Measurements from ENCODE around the gene DTX1.
A peak's percentile ranks its signal among the peaks of the same experiment; 100 is the strongest.

DTX1 gene

GRCh38 chr12:113067987-113068935 lies 11.7 kb downstream of the DTX1 start:
- DNase-seq (ENCODE audit: low read depth, low spot score) = no peak

GRCh38 chr12:113069149-113069548 lies 12.6 kb downstream of the DTX1 start:
- no peak overlapping the region for H3K4me3 ChIP-seq (ENCODE audit: low read length)
- DNase-seq (ENCODE audit: low read depth, low spot score) = no peak

More at GRCh38 chr12:113067987-113068935, 11.7 kb downstream of the DTX1 start:
- H3K4me3 ChIP-seq (ENCODE audit: low read length) = no peak overlapping the region

GRCh38 chr12:113069751-113070116 lies 13.2 kb downstream of the DTX1 start:
- H3K4me3 ChIP-seq (ENCODE audit: low read length) = no peak overlapping the region
- no peak for DNase-seq (ENCODE audit: low read depth, low spot score)

GRCh38 chr12:113070117-113070906 lies 13.8 kb downstream of the DTX1 start:
- DNase-seq (ENCODE audit: low read depth, low spot score) = no peak
- no peak overlapping the region for H3K4me3 ChIP-seq (ENCODE audit: low read length)

GRCh38 chr12:113071135-113072112 lies 14.9 kb downstream of the DTX1 start:
- DNase-seq (ENCODE audit: low read depth, low spot score) = no peak
- no peak overlapping the region for H3K4me3 ChIP-seq (ENCODE audit: low read length)

- no peak for DNase-seq (ENCODE audit: low read depth, low spot score)
- H3K4me3 ChIP-seq (ENCODE audit: low read length) = no peak overlapping the region
Measured at GRCh38 chr12:113072136-113072535, 15.6 kb downstream of the DTX1 start.

- no peak for DNase-seq (ENCODE audit: low read depth, low spot score)
Measured at GRCh38 chr12:113073586-113073985, 17.1 kb downstream of the DTX1 start.

GRCh38 chr12:113075137-113075683 lies 18.7 kb downstream of the DTX1 start:
- H3K4me3 ChIP-seq (ENCODE audit: low read length) = no peak overlapping the region
- DNase-seq (ENCODE audit: low read depth, low spot score) = peak; percentile 42

More at GRCh38 chr12:113073586-113073985, 17.1 kb downstream of the DTX1 start:
- no peak overlapping the region for H3K4me3 ChIP-seq (ENCODE audit: low read length)

- DNase-seq (ENCODE audit: low read depth, low spot score) = no peak
- no peak overlapping the region for H3K4me3 ChIP-seq (ENCODE audit: low read length)
Measured at GRCh38 chr12:113077057-113077858, 20.7 kb downstream of the DTX1 start.

GRCh38 chr12:113077859-113078255 lies 21.3 kb downstream of the DTX1 start:
- no peak overlapping the region for H3K4me3 ChIP-seq (ENCODE audit: low read length)
- no peak for DNase-seq (ENCODE audit: low read depth, low spot score)

GRCh38 chr12:113081873-113082272 lies 25.3 kb downstream of the DTX1 start:
- DNase-seq (ENCODE audit: low read depth, low spot score) = no peak
- no peak overlapping the region for H3K4me3 ChIP-seq (ENCODE audit: low read length)

GRCh38 chr12:113082486-113083148 lies 26.1 kb downstream of the DTX1 start:
- H3K4me3 ChIP-seq (ENCODE audit: low read length) = no peak overlapping the region
- DNase-seq (ENCODE audit: low read depth, low spot score) = no peak

GRCh38 chr12:113083863-113084435 lies 27.4 kb downstream of the DTX1 start:
- H3K4me3 ChIP-seq (ENCODE audit: low read length) = no peak overlapping the region
- DNase-seq (ENCODE audit: low read depth, low spot score) = no peak

- peak; percentile 91 for DNase-seq (ENCODE audit: low read depth, low spot score)
- 0 out of 2 replicates have a peak overlapping the region, but pooled peaks have one; percentile 3 for H3K4me3 ChIP-seq (ENCODE audit: low read length)
Measured at GRCh38 chr12:113086249-113087164, 30.0 kb downstream of the DTX1 start.

- DNase-seq (ENCODE audit: low read depth, low spot score) = no peak
- H3K4me3 ChIP-seq (ENCODE audit: low read length) = no peak overlapping the region
Measured at GRCh38 chr12:113087193-113087592, 30.7 kb downstream of the DTX1 start.

GRCh38 chr12:113088037-113088436 lies 31.5 kb downstream of the DTX1 start:
- DNase-seq (ENCODE audit: low read depth, low spot score) = peak; percentile 57
- H3K4me3 ChIP-seq (ENCODE audit: low read length) = no peak overlapping the region

Data from Jurkat, Clone E6-1 (cell line).